GM21717 (cell line): Measurements from ENCODE around the gene HIGD1A.

Experiments
- ATAC-seq: cut with Tn5 transposase; IDR thresholded peaks from one replicate; pipeline ENCODE4 v1.9.1; 2021; ENCODE audit warnings: mild to moderate bottlenecking, moderate library complexity; ENCODE audit not compliant: unreplicated experiment

Gene HIGD1A

GRCh38 chr3:42741796-42742195, 62.5 kb downstream of the HIGD1A start:
- no peak for ATAC-seq

GRCh38 chr3:42739401-42740158, 64.7 kb downstream of the HIGD1A start:
- no peak for ATAC-seq

GRCh38 chr3:42736531-42736930, 67.8 kb downstream of the HIGD1A start:
- ATAC-seq = no peak

GRCh38 chr3:42736081-42736480, 68.2 kb downstream of the HIGD1A start:
- no peak for ATAC-seq

- no peak for ATAC-seq
These were observed 68.7 kb downstream of the HIGD1A start for GRCh38 chr3:42735615-42736014.

GRCh38 chr3:42735019-42735418, 69.3 kb downstream of the HIGD1A start:
- no peak for ATAC-seq

GRCh38 chr3:42734263-42734860, 69.9 kb downstream of the HIGD1A start:
- ATAC-seq = no peak

GRCh38 chr3:42733501-42734262, 70.6 kb downstream of the HIGD1A start:
- no peak for ATAC-seq
